Lower lobe of right lung (tissue), 2 donors: ENCODE measurements around the gene OTOP3. TPM values are rescaled to one million over a fixed set of nuclear protein-coding genes. Genes with fewer than 3 reads are reported as not detected.

ENCODE experiments used
- ATAC-seq, 2 donors: fragments of 200-7000 bp; cut with Tn5 transposase; one replicate each; pipeline ENCODE4 v1.9.1; 2020 to 2022; ENCODE audit warnings: mild to moderate bottlenecking in 2 of 2, moderate library complexity in 2 of 2
- DNase-seq: peaks from one replicate; pipeline ENCODE4 v3.0.0-alpha.2; 2020
- H3K27ac ChIP-seq: fragments of 200-600 bp; one replicate; pipeline ENCODE4 v1.8.0; 2022
- H3K27me3 ChIP-seq: fragments of 200-600 bp; one replicate; pipeline ENCODE4 v1.8.0; 2022; ENCODE audit warnings: low read depth
- H3K36me3 ChIP-seq: fragments of 200-600 bp; one replicate; pipeline ENCODE4 v1.8.0; 2022; ENCODE audit warnings: mild to moderate bottlenecking
- H3K4me1 ChIP-seq: fragments of 200-600 bp; one replicate; pipeline ENCODE4 v1.8.0; 2022
- H3K4me3 ChIP-seq: fragments of 200-600 bp; one replicate; pipeline ENCODE4 v1.8.0; 2022; ENCODE audit warnings: mild to moderate bottlenecking
- H3K9me3 ChIP-seq: fragments of 200-600 bp; one replicate; pipeline ENCODE4 v1.8.0; 2022
- CTCF ChIP-seq: fragments of 200-600 bp; IDR thresholded peaks from one replicate; pipeline ENCODE4 v1.8.0; 2022; ENCODE audit warnings: antibody characterized with exemption, mild to moderate bottlenecking
- intact Hi-C: fragments of 100-400 bp; cut with DNase I; formaldehyde crosslinking; loops from one replicate; pipeline ENCODE4 v1.11.0; 2022
- total RNA-seq: library from RNA; stranded (reverse); fragmentation: NEBNext Ultra II Directional; extraction: Animal tissue kit (Norgen Biotek cat#: 25700); gene quantifications from one replicate; pipeline ENCODE4 v1.2.1, GENCODE V29; 2021
- donor health status: DM: no; HTN: yes; CAD: no; lungs with severe emphysema.

The OTOP3 gene
- total RNA-seq, 1 donor from 2014 or later, result not detected

GRCh38 chr17:74947041-74947754 lies 11.5 kb downstream of the OTOP3 start:
- Histone ChIP-seq H3K27me3 (peaks cover 12% of the 10 kb centered on the region), H3K36me3 (no peaks in the 10 kb centered on the region), H3K4me3 (no peak overlapping the region), H3K9me3 (no peaks in the 10 kb centered on the region), H3K27ac (no peak overlapping the region), H3K4me1 (no peaks in the 10 kb centered on the region)
- intact Hi-C loops, result no loop called here
- DNase-seq (no peak), ATAC-seq (no peak)
- no peak for TF ChIP-seq CTCF

GRCh38 chr17:74949455-74950115 lies 13.9 kb downstream of the OTOP3 start:
- Histone ChIP-seq H3K27me3 (peaks cover 8% of the 10 kb centered on the region), H3K9me3 (no peaks in the 10 kb centered on the region), H3K27ac (no peak overlapping the region), H3K4me1 (no peaks in the 10 kb centered on the region), H3K36me3 (no peaks in the 10 kb centered on the region), H3K4me3 (no peak overlapping the region)
- no peak for TF ChIP-seq CTCF
- DNase-seq, result no peak
- intact Hi-C loops, result no loop called here
- no peak for ATAC-seq

GRCh38 chr17:74950207-74950606 lies 14.5 kb downstream of the OTOP3 start:
- ATAC-seq, result peak in 1 of 2 donors; percentile 10
- intact Hi-C loops, result no loop called here

GRCh38 chr17:74951065-74951464 lies 15.4 kb downstream of the OTOP3 start:
- Histone ChIP-seq H3K9me3 (no peaks in the 10 kb centered on the region), H3K36me3 (no peaks in the 10 kb centered on the region), H3K4me1 (no peaks in the 10 kb centered on the region), H3K4me3 (no peak overlapping the region), H3K27ac (no peak overlapping the region), H3K27me3 (peaks cover 8% of the 10 kb centered on the region)
- no peak for DNase-seq
- TF ChIP-seq CTCF, result no peak
- no peak for ATAC-seq
- intact Hi-C loops, result no loop called here

More at GRCh38 chr17:74950207-74950606, 14.5 kb downstream of the OTOP3 start:
- Histone ChIP-seq H3K4me1 (no peaks in the 10 kb centered on the region), H3K9me3 (no peaks in the 10 kb centered on the region), H3K4me3 (no peak overlapping the region), H3K36me3 (no peaks in the 10 kb centered on the region), H3K27me3 (peaks cover 8% of the 10 kb centered on the region), H3K27ac (no peak overlapping the region)
- TF ChIP-seq CTCF, result no peak
- DNase-seq, result no peak

GRCh38 chr17:74951680-74952421 lies 16.2 kb downstream of the OTOP3 start:
- no peaks in the 10 kb centered on the region for H3K4me1 ChIP-seq
- peak in 1 of 2 donors; percentile 4 for ATAC-seq
- H3K27me3 ChIP-seq, result peaks cover 5% of the 10 kb centered on the region
- no peak overlapping the region for H3K27ac ChIP-seq
- H3K9me3 ChIP-seq, result no peaks in the 10 kb centered on the region
- no peak for DNase-seq
- no peak overlapping the region for H3K4me3 ChIP-seq
- intact Hi-C loops, result no loop called here
- peaks cover 4% of the 10 kb centered on the region for H3K36me3 ChIP-seq
- TF ChIP-seq CTCF, result no peak
